Measurements from ENCODE around the gene INSYN2B. TPM values are rescaled to one million over a fixed set of nuclear protein-coding genes. Genes with fewer than 3 reads are reported as not detected.

The INSYN2B gene
- total RNA-seq, 1 donor from 2014 or later, result not detected

GRCh38 chr5:169861934-169862333 is 118.4 kb downstream of the INSYN2B start:
- H3K36me3 ChIP-seq, result no peaks in the 10 kb centered on the region
- TF ChIP-seq, protein P1, sequence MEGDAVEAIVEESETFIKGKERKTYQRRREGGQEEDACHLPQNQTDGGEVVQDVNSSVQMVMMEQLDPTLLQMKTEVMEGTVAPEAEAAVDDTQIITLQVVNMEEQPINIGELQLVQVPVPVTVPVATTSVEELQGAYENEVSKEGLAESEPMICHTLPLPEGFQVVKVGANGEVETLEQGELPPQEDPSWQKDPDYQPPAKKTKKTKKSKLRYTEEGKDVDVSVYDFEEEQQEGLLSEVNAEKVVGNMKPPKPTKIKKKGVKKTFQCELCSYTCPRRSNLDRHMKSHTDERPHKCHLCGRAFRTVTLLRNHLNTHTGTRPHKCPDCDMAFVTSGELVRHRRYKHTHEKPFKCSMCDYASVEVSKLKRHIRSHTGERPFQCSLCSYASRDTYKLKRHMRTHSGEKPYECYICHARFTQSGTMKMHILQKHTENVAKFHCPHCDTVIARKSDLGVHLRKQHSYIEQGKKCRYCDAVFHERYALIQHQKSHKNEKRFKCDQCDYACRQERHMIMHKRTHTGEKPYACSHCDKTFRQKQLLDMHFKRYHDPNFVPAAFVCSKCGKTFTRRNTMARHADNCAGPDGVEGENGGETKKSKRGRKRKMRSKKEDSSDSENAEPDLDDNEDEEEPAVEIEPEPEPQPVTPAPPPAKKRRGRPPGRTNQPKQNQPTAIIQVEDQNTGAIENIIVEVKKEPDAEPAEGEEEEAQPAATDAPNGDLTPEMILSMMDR (IDR thresholded peaks at IDR 0.05), result no peak
- H3K4me3 ChIP-seq, result no peak overlapping the region
- H3K27ac ChIP-seq, result no peak overlapping the region
- no peaks in the 10 kb centered on the region for H3K27me3 ChIP-seq (ENCODE audit: low read depth)
- H3K4me1 ChIP-seq, result no peaks in the 10 kb centered on the region
- DNase-seq (no peak), ATAC-seq (no peak)
- H3K9me3 ChIP-seq, result no peaks in the 10 kb centered on the region
- intact Hi-C loops (cut with DNase I), result no loop called here

DNA sequence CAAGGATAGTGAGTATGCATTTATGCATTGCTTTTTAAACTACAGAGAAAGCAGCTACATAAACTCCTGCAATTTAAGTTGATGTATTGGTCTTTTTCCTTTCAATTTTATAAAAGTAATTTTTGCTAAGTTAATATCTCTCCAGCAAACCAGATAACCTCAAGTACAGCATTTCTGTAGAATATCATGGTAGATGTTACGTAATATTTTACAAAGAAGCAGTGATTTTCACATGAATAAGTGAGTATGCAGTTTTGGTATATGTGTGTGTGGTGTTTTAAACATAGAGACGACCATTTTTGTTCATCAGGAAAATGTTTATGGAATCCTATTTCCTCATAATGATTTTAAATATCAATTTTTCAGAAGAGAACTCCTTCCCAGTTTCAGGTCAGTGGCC is 118.9 kb downstream of the INSYN2B start:
- DNase-seq (no peak), ATAC-seq (no peak)
- TF ChIP-seq, protein P1 (IDR thresholded peaks at IDR 0.05), result no peak
- Histone ChIP-seq H3K4me3 (no peak overlapping the region), H3K9me3 (no peaks in the 10 kb centered on the region), H3K27me3 (ENCODE audit: low read depth) (no peaks in the 10 kb centered on the region), H3K27ac (no peak overlapping the region), H3K36me3 (no peaks in the 10 kb centered on the region), H3K4me1 (no peaks in the 10 kb centered on the region)
- intact Hi-C loops (cut with DNase I), result no loop called here

GRCh38 chr5:169860585-169860984 is 119.7 kb downstream of the INSYN2B start:
- ATAC-seq (no peak), DNase-seq (no peak)
- H3K4me3 ChIP-seq, result no peak overlapping the region
- no peaks in the 10 kb centered on the region for H3K4me1 ChIP-seq
- no peaks in the 10 kb centered on the region for H3K9me3 ChIP-seq
- H3K36me3 ChIP-seq, result no peaks in the 10 kb centered on the region
- TF ChIP-seq, protein P1 (IDR thresholded peaks at IDR 0.05), result no peak
- H3K27ac ChIP-seq, result no peak overlapping the region
- H3K27me3 ChIP-seq (ENCODE audit: low read depth), result no peaks in the 10 kb centered on the region
- intact Hi-C loops (cut with DNase I), result no loop called here

DNA sequence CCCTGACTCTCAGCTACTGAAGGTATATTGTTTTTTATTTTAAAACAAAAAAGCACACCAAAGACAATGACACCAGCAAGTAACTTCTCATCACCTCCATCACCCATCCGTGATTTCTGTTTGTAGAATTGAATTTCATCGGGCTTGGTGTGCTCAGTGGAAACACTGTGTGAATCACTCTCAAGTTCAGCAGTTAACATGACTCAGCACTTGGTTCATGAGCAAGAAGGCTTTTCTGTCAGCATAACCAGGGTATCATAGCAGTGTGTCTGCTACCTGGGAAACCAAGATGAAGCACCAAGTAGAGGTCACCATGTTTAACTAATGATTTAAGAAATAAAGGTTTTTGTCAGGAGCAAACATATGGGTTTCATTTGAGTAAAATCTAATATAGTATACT is 123.7 kb downstream of the INSYN2B start:
- Histone ChIP-seq H3K4me3 (no peak overlapping the region), H3K36me3 (no peaks in the 10 kb centered on the region), H3K4me1 (no peaks in the 10 kb centered on the region), H3K27me3 (ENCODE audit: low read depth) (no peaks in the 10 kb centered on the region), H3K9me3 (no peaks in the 10 kb centered on the region), H3K27ac (no peak overlapping the region)
- no peak for ATAC-seq
- intact Hi-C loops (cut with DNase I), result no loop called here
- no peak for DNase-seq
- TF ChIP-seq, protein P1 (IDR thresholded peaks at IDR 0.05), result no peak

DNA sequence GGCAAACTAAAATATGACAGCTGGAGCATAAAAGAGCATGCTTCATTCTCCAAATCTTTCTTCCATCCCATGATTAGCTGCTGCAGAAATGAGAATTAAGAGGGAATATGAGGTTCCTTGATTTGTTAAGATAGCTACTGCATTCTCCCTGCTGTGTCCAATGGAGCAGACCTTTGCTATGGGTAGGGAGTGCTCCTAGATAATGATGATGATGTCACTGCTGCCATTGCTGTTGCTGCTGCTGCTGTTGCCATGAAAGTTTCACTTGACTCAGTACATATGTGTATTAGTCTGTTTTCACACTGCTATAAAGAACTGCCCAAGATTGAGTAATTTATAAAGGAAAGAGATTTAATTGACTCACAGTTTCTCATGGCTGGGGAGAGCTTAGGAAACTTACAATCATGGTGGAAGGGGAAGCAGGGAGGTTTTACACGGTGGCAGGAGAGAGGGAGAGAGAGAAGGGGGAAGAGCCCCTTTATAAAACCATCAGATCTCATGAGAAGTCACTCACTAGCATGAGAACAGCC is 128.9 kb downstream of the INSYN2B start:
- H3K9me3 ChIP-seq, result no peaks in the 10 kb centered on the region
- H3K4me1 ChIP-seq, result no peaks in the 10 kb centered on the region
- H3K36me3 ChIP-seq, result no peaks in the 10 kb centered on the region
- H3K27ac ChIP-seq, result no peak overlapping the region
- intact Hi-C loops (cut with DNase I), result no loop called here
- TF ChIP-seq, protein P1 (IDR thresholded peaks at IDR 0.05), result no peak
- H3K4me3 ChIP-seq, result no peak overlapping the region
- ATAC-seq (no peak), DNase-seq (no peak)
- H3K27me3 ChIP-seq (ENCODE audit: low read depth), result no peaks in the 10 kb centered on the region

DNA sequence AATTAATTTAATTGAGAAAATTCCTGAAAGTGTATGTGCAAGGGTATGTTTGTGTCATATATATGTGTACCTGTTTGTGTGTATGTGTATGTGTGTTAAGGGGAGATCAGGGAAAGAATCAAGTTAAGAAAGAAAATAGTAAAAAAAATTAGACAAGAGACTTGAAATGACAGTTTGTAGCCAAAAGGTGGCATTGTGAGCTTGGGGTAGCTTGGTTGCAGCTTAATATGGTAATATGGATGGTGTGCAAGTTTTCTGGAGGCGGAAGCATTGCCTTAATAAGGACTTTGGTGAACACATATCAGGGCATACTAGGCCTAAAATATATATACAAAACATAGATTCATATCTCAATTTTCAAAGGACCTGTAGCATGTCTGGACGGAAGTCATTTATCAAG is 129.9 kb downstream of the INSYN2B start:
- TF ChIP-seq, protein P1 (IDR thresholded peaks at IDR 0.05), result no peak
- Histone ChIP-seq H3K27me3 (ENCODE audit: low read depth) (no peaks in the 10 kb centered on the region), H3K36me3 (no peaks in the 10 kb centered on the region), H3K4me1 (no peaks in the 10 kb centered on the region), H3K27ac (no peak overlapping the region), H3K9me3 (no peaks in the 10 kb centered on the region), H3K4me3 (no peak overlapping the region)
- DNase-seq (no peak), ATAC-seq (no peak)
- intact Hi-C loops (cut with DNase I), result no loop called here
